Endothelial cell (in vitro differentiated cells): ENCODE measurements around the gene ZNF680. TPM values are rescaled to one million over a fixed set of nuclear protein-coding genes. Genes with fewer than 3 reads are reported as not detected.

Source experiments
- DNase-seq: peaks from one replicate; pipeline ENCODE4 v3.0.0; 2021; ENCODE audit warnings: low spot score
- H3K27ac Mint-ChIP-seq: one replicate; pipeline ENCODE4 v1.8.0; 2021; ENCODE audit warnings: mixed read lengths, inconsistent platforms; ENCODE audit not compliant: unreplicated experiment
- H3K27me3 Mint-ChIP-seq: one replicate; pipeline ENCODE4 v1.8.0; 2021; ENCODE audit warnings: mild to moderate bottlenecking, moderate library complexity, mixed read lengths, inconsistent platforms; ENCODE audit not compliant: unreplicated experiment
- H3K36me3 Mint-ChIP-seq: one replicate; pipeline ENCODE4 v1.8.0; 2021; ENCODE audit warnings: mild to moderate bottlenecking, low read depth, mixed read lengths, inconsistent platforms; ENCODE audit not compliant: unreplicated experiment
- H3K4me1 Mint-ChIP-seq: one replicate; pipeline ENCODE4 v1.8.0; 2021; ENCODE audit warnings: mild to moderate bottlenecking, mixed read lengths, inconsistent platforms; ENCODE audit not compliant: unreplicated experiment
- H3K4me3 Mint-ChIP-seq: one replicate; pipeline ENCODE4 v1.8.0; 2021; ENCODE audit warnings: mild to moderate bottlenecking, mixed read lengths, inconsistent platforms; ENCODE audit not compliant: unreplicated experiment
- H3K9me3 Mint-ChIP-seq: one replicate; pipeline ENCODE4 v1.8.0; 2021; ENCODE audit warnings: mixed read lengths, inconsistent platforms; ENCODE audit not compliant: unreplicated experiment
- total RNA-seq: library from RNA; stranded (reverse); fragmentation: NEBNext Ultra II Directional; extraction: Animal tissue kit (Norgen Biotek cat#: 25700); gene quantifications from one replicate; pipeline ENCODE4 v1.2.1, GENCODE V29; 2021; ENCODE audit not compliant: unreplicated experiment
- TF ChIP-seq, protein P1 (sequence below): fragments of 200-600 bp; sonication (generic); IDR thresholded peaks from one replicate; pipeline ENCODE4 v1.5.0; 2021; ENCODE audit warnings: antibody characterized with exemption; ENCODE audit not compliant: unreplicated experiment

ZNF680 gene
- total RNA-seq, 1 donor from 2014 or later, result 17.8 TPM

DNA sequence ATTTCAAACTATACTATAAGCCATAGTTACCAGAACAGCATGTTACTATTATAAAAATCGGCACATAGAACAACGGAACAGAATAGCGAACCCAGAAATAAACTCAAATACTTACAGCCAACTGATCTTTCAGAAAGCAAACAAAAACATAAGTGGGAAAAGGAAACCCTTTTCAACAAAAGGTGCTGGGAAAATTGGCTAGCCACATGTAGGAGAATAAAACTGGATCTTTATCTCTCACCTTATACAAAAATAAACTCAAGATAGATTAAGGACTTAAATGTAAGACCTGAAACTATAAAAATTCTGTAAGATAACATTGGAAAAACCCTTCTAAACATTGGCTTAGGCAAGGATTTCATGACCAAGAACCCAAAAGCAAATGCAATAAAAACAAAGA lies 29.1 kb downstream of the ZNF680 start:
- H3K4me1 Mint-ChIP-seq, result peaks cover 12% of the 10 kb centered on the region
- no peak overlapping the region for H3K27ac Mint-ChIP-seq
- H3K36me3 Mint-ChIP-seq, result peaks cover 61% of the 10 kb centered on the region
- H3K4me3 Mint-ChIP-seq, result no peak overlapping the region
- H3K27me3 Mint-ChIP-seq, result no peaks in the 10 kb centered on the region
- TF ChIP-seq, protein P1, sequence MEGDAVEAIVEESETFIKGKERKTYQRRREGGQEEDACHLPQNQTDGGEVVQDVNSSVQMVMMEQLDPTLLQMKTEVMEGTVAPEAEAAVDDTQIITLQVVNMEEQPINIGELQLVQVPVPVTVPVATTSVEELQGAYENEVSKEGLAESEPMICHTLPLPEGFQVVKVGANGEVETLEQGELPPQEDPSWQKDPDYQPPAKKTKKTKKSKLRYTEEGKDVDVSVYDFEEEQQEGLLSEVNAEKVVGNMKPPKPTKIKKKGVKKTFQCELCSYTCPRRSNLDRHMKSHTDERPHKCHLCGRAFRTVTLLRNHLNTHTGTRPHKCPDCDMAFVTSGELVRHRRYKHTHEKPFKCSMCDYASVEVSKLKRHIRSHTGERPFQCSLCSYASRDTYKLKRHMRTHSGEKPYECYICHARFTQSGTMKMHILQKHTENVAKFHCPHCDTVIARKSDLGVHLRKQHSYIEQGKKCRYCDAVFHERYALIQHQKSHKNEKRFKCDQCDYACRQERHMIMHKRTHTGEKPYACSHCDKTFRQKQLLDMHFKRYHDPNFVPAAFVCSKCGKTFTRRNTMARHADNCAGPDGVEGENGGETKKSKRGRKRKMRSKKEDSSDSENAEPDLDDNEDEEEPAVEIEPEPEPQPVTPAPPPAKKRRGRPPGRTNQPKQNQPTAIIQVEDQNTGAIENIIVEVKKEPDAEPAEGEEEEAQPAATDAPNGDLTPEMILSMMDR, result no peak
- H3K9me3 Mint-ChIP-seq, result peaks cover 5% of the 10 kb centered on the region
- DNase-seq, result no peak

- peaks cover 14% of the 10 kb centered on the region for H3K4me1 Mint-ChIP-seq
- TF ChIP-seq, protein P1, result no peak
- H3K27ac Mint-ChIP-seq, result peak overlapping the region; percentile 49
- peak overlapping the region; percentile 40 for H3K4me3 Mint-ChIP-seq
- DNase-seq, result no peak
- H3K36me3 Mint-ChIP-seq, result peaks cover 75% of the 10 kb centered on the region
- peaks cover 18% of the 10 kb centered on the region for H3K9me3 Mint-ChIP-seq
- no peaks in the 10 kb centered on the region for H3K27me3 Mint-ChIP-seq
These were observed 34.1 kb downstream of the ZNF680 start for GRCh38 chr7:64528770-64529169.

GRCh38 chr7:64521409-64521984 lies 41.4 kb downstream of the ZNF680 start:
- Mint-ChIP-seq H3K27me3 (no peaks in the 10 kb centered on the region), H3K4me1 (no peaks in the 10 kb centered on the region), H3K9me3 (peaks cover 39% of the 10 kb centered on the region), H3K36me3 (peaks cover 84% of the 10 kb centered on the region), H3K27ac (no peak overlapping the region), H3K4me3 (peak overlapping the region; percentile 44)
- TF ChIP-seq, protein P1, result no peak
- no peak for DNase-seq

DNA sequence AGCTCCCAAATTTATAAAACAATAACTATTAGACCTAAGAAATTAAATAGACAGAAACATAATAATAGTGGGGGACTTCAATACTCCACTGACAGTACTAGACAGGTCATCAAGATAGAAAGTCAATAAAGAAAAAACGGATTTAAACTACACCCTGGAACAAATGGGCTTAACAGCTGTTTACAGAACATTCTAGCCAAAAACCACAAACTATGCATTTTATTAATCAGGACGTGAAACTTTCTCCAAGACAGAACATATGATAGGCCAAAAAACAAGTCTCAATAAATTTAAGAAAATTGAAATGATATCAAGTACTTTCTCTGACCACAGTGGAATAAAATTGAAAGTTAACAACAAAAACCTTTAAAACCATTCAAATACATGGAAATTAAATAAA lies 46.4 kb downstream of the ZNF680 start:
- H3K27me3 Mint-ChIP-seq, result no peaks in the 10 kb centered on the region
- TF ChIP-seq, protein P1, result no peak
- no peaks in the 10 kb centered on the region for H3K4me1 Mint-ChIP-seq
- H3K36me3 Mint-ChIP-seq, result peaks cover 82% of the 10 kb centered on the region
- H3K27ac Mint-ChIP-seq, result no peak overlapping the region
- DNase-seq, result no peak
- H3K9me3 Mint-ChIP-seq, result peaks cover 35% of the 10 kb centered on the region
- H3K4me3 Mint-ChIP-seq, result no peak overlapping the region

- no peak overlapping the region for H3K27ac Mint-ChIP-seq
- no peaks in the 10 kb centered on the region for H3K4me1 Mint-ChIP-seq
- no peak overlapping the region for H3K4me3 Mint-ChIP-seq
- no peak for DNase-seq
- no peaks in the 10 kb centered on the region for H3K27me3 Mint-ChIP-seq
- peaks cover 78% of the 10 kb centered on the region for H3K36me3 Mint-ChIP-seq
- H3K9me3 Mint-ChIP-seq, result peaks cover 31% of the 10 kb centered on the region
- TF ChIP-seq, protein P1, result no peak
These were observed 47.1 kb downstream of the ZNF680 start for GRCh38 chr7:64515781-64516180.
